Sciatic nerve (tissue), 1 donor: Measurements from ENCODE around the gene RFPL1. TPM values are rescaled to one million over a fixed set of nuclear protein-coding genes. Genes with fewer than 3 reads are reported as not detected.

Source experiments
- total RNA-seq: library from RNA; stranded (reverse); fragmentation: NEBNext Ultra II Directional; extraction: Animal tissue kit (Norgen Biotek cat#: 25700); gene quantifications from one replicate; pipeline ENCODE4 v1.2.1, GENCODE V29; 2021
- donor health status: DM: no; HTN: no; CAD: no.

Gene RFPL1
- total RNA-seq, 1 donor from 2014 or later = not detected

Other genes starting within 250 kb of the RFPL1 start
- 3.7 TPM for gene EMID1, start 232.7 kb upstream of the RFPL1 start, total RNA-seq
- gene RHBDD3, start 170.6 kb upstream of the RFPL1 start, total RNA-seq = 18.0 TPM
- 194 TPM for gene EWSR1, start 170.3 kb upstream of the RFPL1 start, total RNA-seq
- gene GAS2L1, start 131.9 kb upstream of the RFPL1 start, total RNA-seq = 31.8 TPM
- gene RASL10A, start 122.9 kb upstream of the RFPL1 start, total RNA-seq = 2.2 TPM
- 47.1 TPM for gene AP1B1, start 50.0 kb upstream of the RFPL1 start, total RNA-seq
- 1.4 TPM for gene NEFH, start 41.6 kb downstream of the RFPL1 start, total RNA-seq
- gene THOC5, start 115.2 kb downstream of the RFPL1 start, total RNA-seq = 45.4 TPM
- gene NIPSNAP1, start 142.5 kb downstream of the RFPL1 start, total RNA-seq = 17.7 TPM
- 28.4 TPM for gene NF2, start 165.1 kb downstream of the RFPL1 start, total RNA-seq